Measurements from ENCODE around the gene TRMT6. TPM values are rescaled to one million over a fixed set of nuclear protein-coding genes. Genes with fewer than 3 reads are reported as not detected.

Gene TRMT6
- total RNA-seq, 1 experiment from 2014 or later: 13.2 TPM

DNA sequence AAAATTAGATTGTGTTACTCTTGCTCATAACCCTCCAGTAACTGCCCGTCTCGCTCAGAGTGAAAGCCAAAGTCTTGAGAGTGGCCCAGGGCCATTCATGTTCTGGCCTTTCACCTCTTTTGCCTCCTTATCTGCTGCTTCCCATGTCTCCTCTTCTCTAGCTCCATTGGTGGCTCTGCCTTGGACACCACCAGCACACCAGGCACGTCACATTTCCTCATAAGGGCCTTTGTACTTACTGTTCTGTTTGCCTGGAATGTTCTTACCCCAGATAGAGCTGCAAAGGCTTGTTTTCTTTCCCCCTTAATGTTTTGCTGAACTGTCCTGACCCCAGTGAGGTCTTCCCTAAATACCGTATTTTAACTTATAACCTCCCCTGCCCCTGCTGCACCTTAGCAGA, 29.5 kb upstream of the TRMT6 start:
- Histone ChIP-seq H3K9me2 (ENCODE audit: insufficient read depth) (no peaks in the 10 kb centered on the region), H3K36me3 (ENCODE audit: control insufficient read depth in 1 of 2, insufficient read depth in 2 of 2, low read length in 2 of 2) (peaks cover 17 to 46% of the 10 kb centered on the region in 2 experiments; a peak in 3 of 4 replicates), H3K79me2 (ENCODE audit: insufficient read depth, low read length) (0 out of 2 replicates have a peak, but pooled peaks cover 3% of the 10 kb centered on the region), H3K27ac (ENCODE audit: low read depth, low read length) (no peak overlapping the region), H3K4me1 (ENCODE audit: control insufficient read depth in 1 of 2, insufficient read depth in 2 of 2, low read length in 2 of 2) (no peaks in the 10 kb centered on the region), H4K20me1 (ENCODE audit: insufficient read depth) (0 out of 2 replicates have a peak, but pooled peaks cover 2% of the 10 kb centered on the region), H3K4me2 (ENCODE audit: low read length) (no peak overlapping the region), H2AFZ (ENCODE audit: low read depth, low read length, poor library complexity, severe bottlenecking) (no peak overlapping the region), H3K4me3 (replicated peaks in 1 of 2; ENCODE audit: low read depth in 1 of 2, low read length in 2 of 2) (no peak overlapping the region), H3K9ac (ENCODE audit: low read length) (no peak overlapping the region), H3K9me3 (ENCODE audit: control insufficient read depth in 1 of 2, insufficient read depth in 1 of 2, low read depth in 1 of 2, low read length in 2 of 2) (no peaks in the 10 kb centered on the region), H3K27me3 (ENCODE audit: insufficient read depth, low read length) (no peaks in the 10 kb centered on the region)
- ChIA-PET CTCF (no interaction called here), RAD21 (ENCODE audit: low non-redundant PET in 1 of 2, low total read pairs in 2 of 2, uncharacterized antibody in 2 of 2, unreplicated experiment in 2 of 2) (no interaction called here), POLR2A (no interaction called here)
- ATAC-seq (no peak), DNase-seq (ENCODE audit: low read depth, low spot score) (no peak)
- no TSS peak for BruUV-seq (replicated peaks)
- no peak for TF ChIP-seq ELF1 (IDR thresholded peaks at IDR 0.05; ENCODE audit: borderline replicate concordance, low read depth)
- TF ChIP-seq, protein P1, sequence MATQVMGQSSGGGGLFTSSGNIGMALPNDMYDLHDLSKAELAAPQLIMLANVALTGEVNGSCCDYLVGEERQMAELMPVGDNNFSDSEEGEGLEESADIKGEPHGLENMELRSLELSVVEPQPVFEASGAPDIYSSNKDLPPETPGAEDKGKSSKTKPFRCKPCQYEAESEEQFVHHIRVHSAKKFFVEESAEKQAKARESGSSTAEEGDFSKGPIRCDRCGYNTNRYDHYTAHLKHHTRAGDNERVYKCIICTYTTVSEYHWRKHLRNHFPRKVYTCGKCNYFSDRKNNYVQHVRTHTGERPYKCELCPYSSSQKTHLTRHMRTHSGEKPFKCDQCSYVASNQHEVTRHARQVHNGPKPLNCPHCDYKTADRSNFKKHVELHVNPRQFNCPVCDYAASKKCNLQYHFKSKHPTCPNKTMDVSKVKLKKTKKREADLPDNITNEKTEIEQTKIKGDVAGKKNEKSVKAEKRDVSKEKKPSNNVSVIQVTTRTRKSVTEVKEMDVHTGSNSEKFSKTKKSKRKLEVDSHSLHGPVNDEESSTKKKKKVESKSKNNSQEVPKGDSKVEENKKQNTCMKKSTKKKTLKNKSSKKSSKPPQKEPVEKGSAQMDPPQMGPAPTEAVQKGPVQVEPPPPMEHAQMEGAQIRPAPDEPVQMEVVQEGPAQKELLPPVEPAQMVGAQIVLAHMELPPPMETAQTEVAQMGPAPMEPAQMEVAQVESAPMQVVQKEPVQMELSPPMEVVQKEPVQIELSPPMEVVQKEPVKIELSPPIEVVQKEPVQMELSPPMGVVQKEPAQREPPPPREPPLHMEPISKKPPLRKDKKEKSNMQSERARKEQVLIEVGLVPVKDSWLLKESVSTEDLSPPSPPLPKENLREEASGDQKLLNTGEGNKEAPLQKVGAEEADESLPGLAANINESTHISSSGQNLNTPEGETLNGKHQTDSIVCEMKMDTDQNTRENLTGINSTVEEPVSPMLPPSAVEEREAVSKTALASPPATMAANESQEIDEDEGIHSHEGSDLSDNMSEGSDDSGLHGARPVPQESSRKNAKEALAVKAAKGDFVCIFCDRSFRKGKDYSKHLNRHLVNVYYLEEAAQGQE (IDR thresholded peaks at IDR 0.05; ENCODE audit: low read depth): no peak
- TF ChIP-seq EZH2 (IDR thresholded peaks at IDR 0.05): no peak
- no peak for TF ChIP-seq TCF7L2 (IDR thresholded peaks at IDR 0.05; ENCODE audit: borderline replicate concordance, extremely low read depth, insufficient read depth, insufficient read length)
- no peak for TF ChIP-seq EGR1 (IDR thresholded peaks at IDR 0.05; ENCODE audit: low read depth)
- no peak for TF ChIP-seq POLR2A (IDR thresholded peaks at IDR 0.05; ENCODE audit: borderline replicate concordance, extremely low read depth, insufficient read depth, insufficient read length)
- TF ChIP-seq RAD21 (IDR thresholded peaks at IDR 0.05; ENCODE audit: low read depth): no peak
- TF ChIP-seq, protein P2, sequence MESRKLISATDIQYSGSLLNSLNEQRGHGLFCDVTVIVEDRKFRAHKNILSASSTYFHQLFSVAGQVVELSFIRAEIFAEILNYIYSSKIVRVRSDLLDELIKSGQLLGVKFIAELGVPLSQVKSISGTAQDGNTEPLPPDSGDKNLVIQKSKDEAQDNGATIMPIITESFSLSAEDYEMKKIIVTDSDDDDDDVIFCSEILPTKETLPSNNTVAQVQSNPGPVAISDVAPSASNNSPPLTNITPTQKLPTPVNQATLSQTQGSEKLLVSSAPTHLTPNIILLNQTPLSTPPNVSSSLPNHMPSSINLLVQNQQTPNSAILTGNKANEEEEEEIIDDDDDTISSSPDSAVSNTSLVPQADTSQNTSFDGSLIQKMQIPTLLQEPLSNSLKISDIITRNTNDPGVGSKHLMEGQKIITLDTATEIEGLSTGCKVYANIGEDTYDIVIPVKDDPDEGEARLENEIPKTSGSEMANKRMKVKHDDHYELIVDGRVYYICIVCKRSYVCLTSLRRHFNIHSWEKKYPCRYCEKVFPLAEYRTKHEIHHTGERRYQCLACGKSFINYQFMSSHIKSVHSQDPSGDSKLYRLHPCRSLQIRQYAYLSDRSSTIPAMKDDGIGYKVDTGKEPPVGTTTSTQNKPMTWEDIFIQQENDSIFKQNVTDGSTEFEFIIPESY (IDR thresholded peaks at IDR 0.05; ENCODE audit: extremely low read depth, insufficient replicate concordance, low read length): no peak
- TF ChIP-seq JUND (IDR thresholded peaks at IDR 0.05): no peak
- TF ChIP-seq, protein P3, sequence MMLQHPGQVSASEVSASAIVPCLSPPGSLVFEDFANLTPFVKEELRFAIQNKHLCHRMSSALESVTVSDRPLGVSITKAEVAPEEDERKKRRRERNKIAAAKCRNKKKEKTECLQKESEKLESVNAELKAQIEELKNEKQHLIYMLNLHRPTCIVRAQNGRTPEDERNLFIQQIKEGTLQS (IDR thresholded peaks at IDR 0.05): no peak
- TF ChIP-seq FOSL1 (IDR thresholded peaks at IDR 0.05; ENCODE audit: low read depth): no peak
- no peak for TF ChIP-seq SRF (IDR thresholded peaks at IDR 0.05; ENCODE audit: low read depth)
- TF ChIP-seq CEBPB (IDR thresholded peaks at IDR 0.05; ENCODE audit: low read depth): no peak
- TF ChIP-seq YY1 (IDR thresholded peaks at IDR 0.05; ENCODE audit: extremely low read depth, insufficient replicate concordance, low read depth, low read length): no peak
- no peak for TF ChIP-seq EZH2phosphoT487 (IDR thresholded peaks at IDR 0.05; ENCODE audit: borderline replicate concordance)
- TF ChIP-seq POLR2AphosphoS5 (IDR thresholded peaks at IDR 0.05; ENCODE audit: low read depth, low read length): no peak
- TF ChIP-seq SP1 (IDR thresholded peaks at IDR 0.05; ENCODE audit: low read depth): no peak
- TF ChIP-seq, protein P4, sequence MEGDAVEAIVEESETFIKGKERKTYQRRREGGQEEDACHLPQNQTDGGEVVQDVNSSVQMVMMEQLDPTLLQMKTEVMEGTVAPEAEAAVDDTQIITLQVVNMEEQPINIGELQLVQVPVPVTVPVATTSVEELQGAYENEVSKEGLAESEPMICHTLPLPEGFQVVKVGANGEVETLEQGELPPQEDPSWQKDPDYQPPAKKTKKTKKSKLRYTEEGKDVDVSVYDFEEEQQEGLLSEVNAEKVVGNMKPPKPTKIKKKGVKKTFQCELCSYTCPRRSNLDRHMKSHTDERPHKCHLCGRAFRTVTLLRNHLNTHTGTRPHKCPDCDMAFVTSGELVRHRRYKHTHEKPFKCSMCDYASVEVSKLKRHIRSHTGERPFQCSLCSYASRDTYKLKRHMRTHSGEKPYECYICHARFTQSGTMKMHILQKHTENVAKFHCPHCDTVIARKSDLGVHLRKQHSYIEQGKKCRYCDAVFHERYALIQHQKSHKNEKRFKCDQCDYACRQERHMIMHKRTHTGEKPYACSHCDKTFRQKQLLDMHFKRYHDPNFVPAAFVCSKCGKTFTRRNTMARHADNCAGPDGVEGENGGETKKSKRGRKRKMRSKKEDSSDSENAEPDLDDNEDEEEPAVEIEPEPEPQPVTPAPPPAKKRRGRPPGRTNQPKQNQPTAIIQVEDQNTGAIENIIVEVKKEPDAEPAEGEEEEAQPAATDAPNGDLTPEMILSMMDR (IDR thresholded peaks at IDR 0.05 in 2 of 3, conservative IDR thresholded peaks at IDR 0.05 in 1 of 3; ENCODE audit: borderline replicate concordance in 1 of 3, insufficient read depth in 1 of 3, low read depth in 2 of 3, low read length in 2 of 3): no peak
- TF ChIP-seq ZFX (IDR thresholded peaks at IDR 0.05): no peak
- no peak for TF ChIP-seq ZNF274 (IDR thresholded peaks at IDR 0.05; ENCODE audit: low read depth, low read length)
- intact Hi-C loops (cut with micrococcal nuclease): no loop called here

All from HCT116 (cell line).